Measurements from ENCODE around the gene SMTN. TPM values are rescaled to one million over a fixed set of nuclear protein-coding genes. Genes with fewer than 3 reads are reported as not detected.

SMTN gene
- total and polyA plus RNA-seq, 10 of the 15 experiments (the other 5 are each of a cell fraction or from before 2014, with no cell fraction given), result 0.92 to 21.9 (median 4.8) TPM

DNA sequence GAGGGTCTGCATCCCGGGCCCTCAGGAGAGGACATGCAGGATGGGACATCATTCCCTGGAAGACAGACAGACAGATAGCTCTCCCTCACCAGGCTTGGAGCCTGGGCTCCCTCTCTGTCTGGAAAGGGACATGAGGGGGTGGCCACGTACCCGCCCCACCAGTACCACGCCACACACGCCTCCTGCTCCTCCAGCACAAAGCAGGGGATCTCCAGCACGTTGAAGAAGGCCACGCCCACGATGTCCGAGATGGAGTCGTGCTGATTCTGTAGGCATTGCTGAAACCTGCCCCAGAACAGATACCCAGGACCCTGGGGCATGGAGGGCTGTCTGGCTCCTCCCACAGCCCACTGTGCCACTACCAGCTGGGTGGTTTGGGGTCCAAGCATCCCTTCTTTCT, 57.0 kb downstream of the SMTN start:
- BruUV-seq (replicated peaks), result no TSS peak
- Histone ChIP-seq H3K9me3 (replicated peaks; ENCODE audit: control insufficient read depth, insufficient read depth, low read length) (no peaks in the 10 kb centered on the region), H3K27me3 (replicated peaks in 1 of 2; ENCODE audit: control insufficient read depth in 2 of 2, insufficient read depth in 2 of 2, low read length in 1 of 2) (no peaks in the 10 kb centered on the region; a peak in 2 of 4 replicates), H3K36me3 (ENCODE audit: control insufficient read depth in 2 of 2, insufficient read depth in 2 of 2, low read length in 1 of 2) (no peaks in the 10 kb centered on the region), H3K4me1 (ENCODE audit: control insufficient read depth, insufficient read depth, low read length) (no peaks in the 10 kb centered on the region), H2AFZ (ENCODE audit: control insufficient read depth, low read depth, low read length) (no peak overlapping the region), H3K79me2 (ENCODE audit: control insufficient read depth, insufficient read depth, low read length) (no peaks in the 10 kb centered on the region), H3K4me2 (ENCODE audit: control insufficient read depth, insufficient read depth) (no peak overlapping the region), H3K27ac (ENCODE audit: control insufficient read depth, insufficient read depth) (no peak overlapping the region), H3K9ac (ENCODE audit: control insufficient read depth, insufficient read depth, low read length) (no peak overlapping the region), H4K20me1 (ENCODE audit: control insufficient read depth, insufficient read depth) (no peaks in the 10 kb centered on the region), H3K4me3 (no peak overlapping the region)
- TF ChIP-seq, protein P1, sequence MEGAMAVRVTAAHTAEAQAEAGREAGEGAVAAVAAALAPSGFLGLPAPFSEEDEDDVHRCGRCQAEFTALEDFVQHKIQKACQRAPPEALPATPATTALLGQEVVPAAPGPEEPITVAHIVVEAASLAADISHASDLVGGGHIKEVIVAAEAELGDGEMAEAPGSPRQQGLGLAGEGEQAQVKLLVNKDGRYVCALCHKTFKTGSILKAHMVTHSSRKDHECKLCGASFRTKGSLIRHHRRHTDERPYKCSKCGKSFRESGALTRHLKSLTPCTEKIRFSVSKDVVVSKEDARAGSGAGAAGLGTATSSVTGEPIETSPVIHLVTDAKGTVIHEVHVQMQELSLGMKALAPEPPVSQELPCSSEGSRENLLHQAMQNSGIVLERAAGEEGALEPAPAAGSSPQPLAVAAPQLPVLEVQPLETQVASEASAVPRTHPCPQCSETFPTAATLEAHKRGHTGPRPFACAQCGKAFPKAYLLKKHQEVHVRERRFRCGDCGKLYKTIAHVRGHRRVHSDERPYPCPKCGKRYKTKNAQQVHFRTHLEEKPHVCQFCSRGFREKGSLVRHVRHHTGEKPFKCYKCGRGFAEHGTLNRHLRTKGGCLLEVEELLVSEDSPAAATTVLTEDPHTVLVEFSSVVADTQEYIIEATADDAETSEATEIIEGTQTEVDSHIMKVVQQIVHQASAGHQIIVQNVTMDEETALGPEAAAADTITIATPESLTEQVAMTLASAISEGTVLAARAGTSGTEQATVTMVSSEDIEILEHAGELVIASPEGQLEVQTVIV (IDR thresholded peaks at IDR 0.05; ENCODE audit: borderline replicate concordance, partially characterized antibody), result no peak
- TF ChIP-seq GABPA (IDR thresholded peaks at IDR 0.05; ENCODE audit: low read depth) (no peak), YY1 (IDR thresholded peaks at IDR 0.05; ENCODE audit: low read depth, low read length) (no peak)
- ChIA-PET CTCF (interaction anchor here (1.4 kb wide), 1 partner anchor 30 kb away, joined by 6 read pairs; no protein-coding TSS in a partner anchor), SMC1A (ENCODE audit: uncharacterized antibody, unreplicated experiment) (no interaction called here), POLR2A (interaction anchor here (0.6 kb wide), 1 partner anchor 8 kb away, joined by 3 read pairs; no protein-coding TSS in a partner anchor), RAD21 (ENCODE audit: unreplicated experiment) (no interaction called here)
- 29% methylated on average over 10 of the region's 10 CpGs for WGBS (ENCODE audit: insufficient coverage, insufficient replicate concordance, low lambda C conversion rate, missing lambda C conversion rate)
- DNase-seq (ENCODE audit: low read depth, low spot score) (no peak), ATAC-seq (no peak), FAIRE-seq (no peak)
- intact Hi-C loops (cut with micrococcal nuclease; ENCODE audit: unreplicated experiment), result no loop called here
- in situ Hi-C loops (cut with MboI), result no loop called here

- Histone ChIP-seq H3K79me2 (ENCODE audit: control insufficient read depth, insufficient read depth, low read length) (no peaks in the 10 kb centered on the region), H3K27me3 (replicated peaks in 1 of 2; ENCODE audit: control insufficient read depth in 2 of 2, insufficient read depth in 2 of 2, low read length in 1 of 2) (no peaks in the 10 kb centered on the region; a peak in 2 of 4 replicates), H3K27ac (ENCODE audit: control insufficient read depth, insufficient read depth) (no peak overlapping the region), H3K9me3 (replicated peaks; ENCODE audit: control insufficient read depth, insufficient read depth, low read length) (no peaks in the 10 kb centered on the region), H3K9ac (ENCODE audit: control insufficient read depth, insufficient read depth, low read length) (no peak overlapping the region), H4K20me1 (ENCODE audit: control insufficient read depth, insufficient read depth) (no peaks in the 10 kb centered on the region), H3K36me3 (ENCODE audit: control insufficient read depth in 2 of 2, insufficient read depth in 2 of 2, low read length in 1 of 2) (no peaks in the 10 kb centered on the region), H3K4me2 (ENCODE audit: control insufficient read depth, insufficient read depth) (no peak overlapping the region), H3K4me1 (ENCODE audit: control insufficient read depth, insufficient read depth, low read length) (no peaks in the 10 kb centered on the region), H3K4me3 (no peak overlapping the region), H2AFZ (ENCODE audit: control insufficient read depth, low read depth, low read length) (no peak overlapping the region)
- ChIA-PET POLR2A (no interaction called here), SMC1A (ENCODE audit: uncharacterized antibody, unreplicated experiment) (no interaction called here), CTCF (interaction anchor here (1.4 kb wide), 1 partner anchor 31 kb away, joined by 6 read pairs; no protein-coding TSS in a partner anchor), RAD21 (ENCODE audit: unreplicated experiment) (no interaction called here)
- TF ChIP-seq, protein P2, sequence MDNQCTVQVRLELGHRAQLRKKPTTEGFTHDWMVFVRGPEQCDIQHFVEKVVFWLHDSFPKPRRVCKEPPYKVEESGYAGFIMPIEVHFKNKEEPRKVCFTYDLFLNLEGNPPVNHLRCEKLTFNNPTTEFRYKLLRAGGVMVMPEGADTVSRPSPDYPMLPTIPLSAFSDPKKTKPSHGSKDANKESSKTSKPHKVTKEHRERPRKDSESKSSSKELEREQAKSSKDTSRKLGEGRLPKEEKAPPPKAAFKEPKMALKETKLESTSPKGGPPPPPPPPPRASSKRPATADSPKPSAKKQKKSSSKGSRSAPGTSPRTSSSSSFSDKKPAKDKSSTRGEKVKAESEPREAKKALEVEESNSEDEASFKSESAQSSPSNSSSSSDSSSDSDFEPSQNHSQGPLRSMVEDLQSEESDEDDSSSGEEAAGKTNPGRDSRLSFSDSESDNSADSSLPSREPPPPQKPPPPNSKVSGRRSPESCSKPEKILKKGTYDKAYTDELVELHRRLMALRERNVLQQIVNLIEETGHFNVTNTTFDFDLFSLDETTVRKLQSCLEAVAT (IDR thresholded peaks at IDR 0.05), result no peak
- no peak for TF ChIP-seq ATF7 (IDR thresholded peaks at IDR 0.05; ENCODE audit: low read depth)
- BruUV-seq (replicated peaks), result no TSS peak
- intact Hi-C loops (cut with micrococcal nuclease; ENCODE audit: unreplicated experiment) (no loop called here), in situ Hi-C loops (cut with MboI) (no loop called here)
- ATAC-seq (no peak), DNase-seq (ENCODE audit: low read depth, low spot score) (no peak), FAIRE-seq (no peak)
- 0% methylated on average over 3 of the region's 3 CpGs for WGBS (ENCODE audit: insufficient coverage, insufficient replicate concordance, low lambda C conversion rate, missing lambda C conversion rate)
Measured at GRCh38 chr22:31139066-31139465, 57.9 kb downstream of the SMTN start.
